Measurements from ENCODE around the gene EHD1.

EHD1 gene

GRCh38 chr11:64838600-64839334 is 39.7 kb downstream of the EHD1 start:
- Histone ChIP-seq H3K4me1 (ENCODE audit: control insufficient read depth in 2 of 2, insufficient read depth in 2 of 2, low read length in 2 of 2) (peaks cover 8 to 16% of the 10 kb centered on the region in 2 donors), H3K36me3 (ENCODE audit: control insufficient read depth in 2 of 2, insufficient read depth in 2 of 2, low read length in 2 of 2) (peaks cover 31 to 34% of the 10 kb centered on the region in 2 donors), H3K9me3 (ENCODE audit: control insufficient read depth in 2 of 2, low read length in 2 of 2) (no peaks in the 10 kb centered on the region), H3K9ac (ENCODE audit: low read depth in 1 of 2, low read length in 2 of 2) (no peak overlapping the region), H3K4me3 (ENCODE audit: low read length in 2 of 2) (no peak overlapping the region), H3K27me3 (ENCODE audit: control insufficient read depth in 2 of 2, insufficient read depth in 2 of 2, low read length in 2 of 2) (no peaks in the 10 kb centered on the region), H3K27ac (ENCODE audit: low read depth in 2 of 2, low read length in 2 of 2) (no peak overlapping the region)

GRCh38 chr11:64837887-64838351 is 40.5 kb downstream of the EHD1 start:
- H3K4me3 ChIP-seq (ENCODE audit: low read length in 2 of 2): no peak overlapping the region
- no peaks in the 10 kb centered on the region for H3K9me3 ChIP-seq (ENCODE audit: control insufficient read depth in 2 of 2, low read length in 2 of 2)
- no peak overlapping the region for H3K9ac ChIP-seq (ENCODE audit: low read depth in 1 of 2, low read length in 2 of 2)
- peaks cover 3 to 11% of the 10 kb centered on the region in 2 donors for H3K4me1 ChIP-seq (ENCODE audit: control insufficient read depth in 2 of 2, insufficient read depth in 2 of 2, low read length in 2 of 2)
- peaks cover 36 to 42% of the 10 kb centered on the region in 2 donors for H3K36me3 ChIP-seq (ENCODE audit: control insufficient read depth in 2 of 2, insufficient read depth in 2 of 2, low read length in 2 of 2)
- no peaks in the 10 kb centered on the region for H3K27me3 ChIP-seq (ENCODE audit: control insufficient read depth in 2 of 2, insufficient read depth in 2 of 2, low read length in 2 of 2)
- no peak overlapping the region for H3K27ac ChIP-seq (ENCODE audit: low read depth in 2 of 2, low read length in 2 of 2)

- H3K9me3 ChIP-seq (ENCODE audit: control insufficient read depth in 2 of 2, low read length in 2 of 2): no peaks in the 10 kb centered on the region
These were observed 41.9 kb downstream of the EHD1 start for GRCh38 chr11:64836448-64837072.

GRCh38 chr11:64835616-64836447 is 42.6 kb downstream of the EHD1 start:
- no peak overlapping the region for H3K9ac ChIP-seq (ENCODE audit: low read depth in 1 of 2, low read length in 2 of 2)
- peak overlapping the region in 1 of 2 donors; percentile 47 for H3K27ac ChIP-seq (ENCODE audit: low read depth in 2 of 2, low read length in 2 of 2)
- no peak overlapping the region for H3K4me3 ChIP-seq (ENCODE audit: low read length in 2 of 2)
- peaks cover 40 to 48% of the 10 kb centered on the region in 2 donors for H3K36me3 ChIP-seq (ENCODE audit: control insufficient read depth in 2 of 2, insufficient read depth in 2 of 2, low read length in 2 of 2)
- H3K27me3 ChIP-seq (ENCODE audit: control insufficient read depth in 2 of 2, insufficient read depth in 2 of 2, low read length in 2 of 2): no peaks in the 10 kb centered on the region
- no peaks in the 10 kb centered on the region for H3K9me3 ChIP-seq (ENCODE audit: control insufficient read depth in 2 of 2, low read length in 2 of 2)
- H3K4me1 ChIP-seq (ENCODE audit: control insufficient read depth in 2 of 2, insufficient read depth in 2 of 2, low read length in 2 of 2): peaks cover 0 to 5% of the 10 kb centered on the region in 2 donors

More at GRCh38 chr11:64836448-64837072, 41.9 kb downstream of the EHD1 start:
- no peak overlapping the region for H3K9ac ChIP-seq (ENCODE audit: low read depth in 1 of 2, low read length in 2 of 2)
- H3K27ac ChIP-seq (ENCODE audit: low read depth in 2 of 2, low read length in 2 of 2): no peak overlapping the region
- peaks cover 41 to 47% of the 10 kb centered on the region in 2 donors for H3K36me3 ChIP-seq (ENCODE audit: control insufficient read depth in 2 of 2, insufficient read depth in 2 of 2, low read length in 2 of 2)
- H3K4me3 ChIP-seq (ENCODE audit: low read length in 2 of 2): no peak overlapping the region
- peaks cover 0 to 5% of the 10 kb centered on the region in 2 donors for H3K4me1 ChIP-seq (ENCODE audit: control insufficient read depth in 2 of 2, insufficient read depth in 2 of 2, low read length in 2 of 2)
- no peaks in the 10 kb centered on the region for H3K27me3 ChIP-seq (ENCODE audit: control insufficient read depth in 2 of 2, insufficient read depth in 2 of 2, low read length in 2 of 2)

GRCh38 chr11:64834723-64835615 is 43.5 kb downstream of the EHD1 start:
- Histone ChIP-seq H3K9me3 (ENCODE audit: control insufficient read depth in 2 of 2, low read length in 2 of 2) (no peaks in the 10 kb centered on the region), H3K4me1 (ENCODE audit: control insufficient read depth in 2 of 2, insufficient read depth in 2 of 2, low read length in 2 of 2) (peaks cover 0 to 5% of the 10 kb centered on the region in 2 donors), H3K27ac (ENCODE audit: low read depth in 2 of 2, low read length in 2 of 2) (peak overlapping the region in 1 of 2 donors; percentile 47), H3K9ac (ENCODE audit: low read depth in 1 of 2, low read length in 2 of 2) (no peak overlapping the region), H3K4me3 (ENCODE audit: low read length in 2 of 2) (no peak overlapping the region), H3K36me3 (ENCODE audit: control insufficient read depth in 2 of 2, insufficient read depth in 2 of 2, low read length in 2 of 2) (peaks cover 41 to 52% of the 10 kb centered on the region in 2 donors), H3K27me3 (ENCODE audit: control insufficient read depth in 2 of 2, insufficient read depth in 2 of 2, low read length in 2 of 2) (no peaks in the 10 kb centered on the region)

GRCh38 chr11:64834031-64834722 is 44.2 kb downstream of the EHD1 start:
- H3K36me3 ChIP-seq (ENCODE audit: control insufficient read depth in 2 of 2, insufficient read depth in 2 of 2, low read length in 2 of 2): peaks cover 34 to 52% of the 10 kb centered on the region in 2 donors
- H3K4me3 ChIP-seq (ENCODE audit: low read length in 2 of 2): no peak overlapping the region
- no peak overlapping the region for H3K9ac ChIP-seq (ENCODE audit: low read depth in 1 of 2, low read length in 2 of 2)
- H3K27ac ChIP-seq (ENCODE audit: low read depth in 2 of 2, low read length in 2 of 2): no peak overlapping the region
- no peaks in the 10 kb centered on the region for H3K27me3 ChIP-seq (ENCODE audit: control insufficient read depth in 2 of 2, insufficient read depth in 2 of 2, low read length in 2 of 2)
- H3K4me1 ChIP-seq (ENCODE audit: control insufficient read depth in 2 of 2, insufficient read depth in 2 of 2, low read length in 2 of 2): peaks cover 0 to 5% of the 10 kb centered on the region in 2 donors
- H3K9me3 ChIP-seq (ENCODE audit: control insufficient read depth in 2 of 2, low read length in 2 of 2): no peaks in the 10 kb centered on the region

GRCh38 chr11:64833509-64833908 is 44.9 kb downstream of the EHD1 start:
- no peak overlapping the region for H3K4me3 ChIP-seq (ENCODE audit: low read length in 2 of 2)
- peaks cover 29 to 46% of the 10 kb centered on the region in 2 donors for H3K36me3 ChIP-seq (ENCODE audit: control insufficient read depth in 2 of 2, insufficient read depth in 2 of 2, low read length in 2 of 2)
- no peak overlapping the region for H3K9ac ChIP-seq (ENCODE audit: low read depth in 1 of 2, low read length in 2 of 2)
- H3K27me3 ChIP-seq (ENCODE audit: control insufficient read depth in 2 of 2, insufficient read depth in 2 of 2, low read length in 2 of 2): no peaks in the 10 kb centered on the region
- no peaks in the 10 kb centered on the region for H3K9me3 ChIP-seq (ENCODE audit: control insufficient read depth in 2 of 2, low read length in 2 of 2)
- peaks cover 0 to 5% of the 10 kb centered on the region in 2 donors for H3K4me1 ChIP-seq (ENCODE audit: control insufficient read depth in 2 of 2, insufficient read depth in 2 of 2, low read length in 2 of 2)
- H3K27ac ChIP-seq (ENCODE audit: low read depth in 2 of 2, low read length in 2 of 2): no peak overlapping the region

GRCh38 chr11:64833198-64833502 is 45.3 kb downstream of the EHD1 start:
- H3K4me1 ChIP-seq (ENCODE audit: control insufficient read depth in 2 of 2, insufficient read depth in 2 of 2, low read length in 2 of 2): peaks cover 0 to 5% of the 10 kb centered on the region in 2 donors
- no peak overlapping the region for H3K9ac ChIP-seq (ENCODE audit: low read depth in 1 of 2, low read length in 2 of 2)
- H3K9me3 ChIP-seq (ENCODE audit: control insufficient read depth in 2 of 2, low read length in 2 of 2): no peaks in the 10 kb centered on the region
- H3K27me3 ChIP-seq (ENCODE audit: control insufficient read depth in 2 of 2, insufficient read depth in 2 of 2, low read length in 2 of 2): no peaks in the 10 kb centered on the region
- no peak overlapping the region for H3K4me3 ChIP-seq (ENCODE audit: low read length in 2 of 2)
- H3K27ac ChIP-seq (ENCODE audit: low read depth in 2 of 2, low read length in 2 of 2): no peak overlapping the region
- H3K36me3 ChIP-seq (ENCODE audit: control insufficient read depth in 2 of 2, insufficient read depth in 2 of 2, low read length in 2 of 2): peaks cover 26 to 44% of the 10 kb centered on the region in 2 donors

All from mucosa of rectum (tissue), 2 donors.